ENCODE measurements around the gene AGAP1. TPM values are rescaled to one million over a fixed set of nuclear protein-coding genes. Genes with fewer than 3 reads are reported as not detected.

AGAP1 gene
- total RNA-seq, 2 experiments from 2014 or later, result 0.95 to 1.1 TPM

DNA sequence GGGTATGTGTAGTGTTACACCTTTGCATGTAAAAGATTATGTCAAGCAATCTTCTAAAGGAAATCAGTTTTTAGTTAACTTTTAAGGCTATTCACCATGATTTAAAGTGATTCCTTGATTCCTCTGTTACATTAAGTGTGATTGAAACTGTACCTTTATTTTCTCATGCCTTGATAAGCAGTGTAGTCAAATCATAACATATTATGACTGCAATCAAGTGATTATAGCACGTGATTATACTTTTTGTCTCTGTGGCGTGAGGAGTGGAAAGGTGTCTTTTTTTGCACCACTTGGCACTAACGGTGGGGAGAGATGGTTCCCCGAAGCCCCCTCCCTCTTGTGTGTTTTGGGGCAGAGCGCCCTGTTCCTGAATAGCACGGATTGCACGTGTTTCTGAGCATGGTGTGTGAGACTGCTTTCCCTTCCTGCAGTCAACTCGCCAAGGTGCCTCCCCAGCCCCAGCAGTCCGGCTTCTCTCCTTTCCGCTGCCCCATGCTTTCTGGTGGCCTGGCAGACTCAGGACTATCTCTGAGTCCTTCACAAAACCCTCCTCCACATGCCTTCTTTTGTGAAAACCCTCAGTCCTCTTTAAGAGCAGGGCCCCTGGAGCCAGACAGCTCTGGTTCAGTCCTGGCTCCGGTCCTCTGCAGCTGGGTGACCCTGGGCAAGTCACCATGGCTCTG lies 68.4 kb downstream of the AGAP1 start:
- Mint-ChIP-seq H3K4me3 (no peak overlapping the region), H3K36me3 (ENCODE audit: low read depth) (no peaks in the 10 kb centered on the region), H3K4me1 (ENCODE audit: low read depth) (no peaks in the 10 kb centered on the region), H3K27me3 (ENCODE audit: low read depth) (peaks cover 30% of the 10 kb centered on the region), H3K27ac (no peak overlapping the region), H3K9me3 (no peaks in the 10 kb centered on the region)
- intact Hi-C loops (cut with micrococcal nuclease), result no loop called here
- no peak for DNase-seq
- CTCF ChIA-PET, result interaction anchor here (0.9 kb wide), 1 partner anchor 11 kb away, joined by 3 read pairs; no protein-coding TSS in a partner anchor

DNA sequence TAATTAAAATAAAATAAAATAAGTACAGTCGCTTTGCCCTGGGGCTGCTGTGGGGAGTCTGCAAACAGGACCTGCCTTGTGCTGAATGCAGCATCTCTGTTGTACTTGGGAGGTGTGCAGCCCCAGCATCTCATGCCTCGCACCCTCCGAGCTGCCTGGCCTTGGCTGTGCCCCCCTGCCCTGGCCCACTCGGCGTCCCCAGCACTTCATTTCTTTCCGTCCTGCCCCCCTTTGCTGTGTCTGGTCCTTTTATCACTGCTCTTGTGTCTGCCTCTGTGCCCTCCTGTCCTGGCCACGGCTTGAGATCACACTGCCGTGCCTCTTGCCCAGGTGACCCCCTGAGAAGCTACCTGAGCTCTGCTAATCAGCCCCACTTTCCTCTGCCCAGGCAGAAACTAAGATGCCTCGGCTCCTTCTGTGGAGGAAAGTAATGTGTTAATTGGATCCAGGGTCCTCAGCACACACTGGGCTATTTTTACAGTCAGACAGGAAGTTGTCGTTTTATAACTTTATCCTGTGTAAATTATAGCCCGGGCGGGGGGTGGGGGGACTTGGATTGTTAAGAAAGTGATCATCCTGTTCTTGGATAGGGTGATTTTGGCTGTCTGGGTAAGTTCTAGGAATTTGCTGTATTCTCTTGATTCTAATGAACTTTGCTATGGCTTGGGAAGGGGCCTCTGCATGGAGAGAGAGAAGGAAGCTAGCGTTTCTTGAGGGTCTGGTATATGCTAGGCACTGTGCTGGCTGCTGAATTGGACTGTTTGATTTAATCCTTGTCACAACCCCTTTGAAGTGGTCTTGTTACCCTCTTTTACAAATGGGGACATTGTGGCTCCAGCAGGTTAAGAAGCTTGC lies 69.4 kb downstream of the AGAP1 start:
- Mint-ChIP-seq H3K36me3 (ENCODE audit: low read depth) (no peaks in the 10 kb centered on the region), H3K9me3 (peaks cover under 1% of the 10 kb centered on the region)

DNA sequence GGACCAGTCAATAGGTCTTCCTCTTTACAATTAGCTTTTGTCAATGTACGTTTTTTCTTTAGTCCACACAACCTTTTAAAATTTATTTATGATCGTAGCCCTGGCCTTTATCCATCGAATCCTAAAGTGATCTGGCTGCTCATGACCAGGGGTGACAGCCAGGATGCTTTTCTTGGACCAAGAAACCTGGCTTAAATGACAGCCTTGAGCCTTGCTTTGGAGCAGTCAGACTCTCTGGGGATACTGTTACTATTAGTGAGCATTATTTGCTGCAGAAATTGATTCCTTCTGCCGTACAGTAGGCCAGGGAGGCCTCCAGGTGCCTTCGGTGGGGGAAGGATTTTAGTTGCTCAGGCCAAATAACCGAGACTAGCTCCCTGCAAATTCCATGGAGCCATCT lies 70.2 kb downstream of the AGAP1 start:
- intact Hi-C loops (cut with micrococcal nuclease), result no loop called here
- no peak overlapping the region for H3K27ac Mint-ChIP-seq
- CTCF ChIA-PET, result no interaction called here

More for the DNA sequence above, 69.4 kb downstream of the AGAP1 start:
- H3K27ac Mint-ChIP-seq, result no peak overlapping the region
- H3K4me1 Mint-ChIP-seq (ENCODE audit: low read depth), result no peaks in the 10 kb centered on the region
- no peak overlapping the region for H3K4me3 Mint-ChIP-seq
- DNase-seq, result no peak
- CTCF ChIA-PET, result no interaction called here
- peaks cover 33% of the 10 kb centered on the region for H3K27me3 Mint-ChIP-seq (ENCODE audit: low read depth)
- intact Hi-C loops (cut with micrococcal nuclease), result no loop called here

DNA sequence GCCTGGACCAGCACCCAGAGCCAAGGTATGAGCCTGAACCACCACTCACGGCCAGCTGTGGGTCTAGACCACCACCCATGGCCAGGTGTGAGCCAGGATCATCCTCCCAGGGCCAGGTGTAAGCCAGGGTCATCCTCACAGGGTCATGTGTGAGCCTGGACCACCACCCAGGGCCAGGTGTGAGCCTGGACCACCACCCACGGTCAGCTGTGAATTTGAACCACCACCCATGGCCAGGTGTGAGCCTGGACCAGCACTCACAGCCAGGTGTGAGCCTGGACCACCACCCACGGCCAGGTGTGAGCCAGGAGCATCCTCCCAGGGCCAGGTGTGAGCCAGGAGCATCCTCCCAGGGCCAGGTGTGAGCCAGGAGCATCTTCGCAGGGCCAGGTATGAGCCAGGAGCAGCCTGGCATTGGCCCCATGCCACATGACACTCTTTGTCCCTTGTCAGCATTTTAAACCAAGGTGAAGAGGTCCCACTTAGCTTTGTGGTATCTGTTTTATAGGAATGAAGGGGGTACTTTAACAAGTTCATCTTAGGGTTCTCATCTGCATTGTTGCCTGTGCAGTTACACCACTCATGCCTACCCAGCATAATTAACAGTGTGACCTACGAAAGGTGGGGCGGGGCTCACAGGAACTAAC lies 71.2 kb downstream of the AGAP1 start:
- H3K27me3 Mint-ChIP-seq (ENCODE audit: low read depth), result peaks cover 34% of the 10 kb centered on the region
- CTCF ChIA-PET, result no interaction called here
- no peak for DNase-seq
- H3K27ac Mint-ChIP-seq, result no peak overlapping the region
- H3K9me3 Mint-ChIP-seq, result peaks cover 4% of the 10 kb centered on the region
- no peaks in the 10 kb centered on the region for H3K36me3 Mint-ChIP-seq (ENCODE audit: low read depth)
- no peaks in the 10 kb centered on the region for H3K4me1 Mint-ChIP-seq (ENCODE audit: low read depth)
- intact Hi-C loops (cut with micrococcal nuclease), result no loop called here
- no peak overlapping the region for H3K4me3 Mint-ChIP-seq

More for the DNA sequence above, 70.2 kb downstream of the AGAP1 start:
- Mint-ChIP-seq H3K27me3 (ENCODE audit: low read depth) (peaks cover 34% of the 10 kb centered on the region), H3K9me3 (peaks cover 4% of the 10 kb centered on the region), H3K4me1 (ENCODE audit: low read depth) (no peaks in the 10 kb centered on the region), H3K36me3 (ENCODE audit: low read depth) (no peaks in the 10 kb centered on the region), H3K4me3 (no peak overlapping the region)
- DNase-seq, result no peak

DNA sequence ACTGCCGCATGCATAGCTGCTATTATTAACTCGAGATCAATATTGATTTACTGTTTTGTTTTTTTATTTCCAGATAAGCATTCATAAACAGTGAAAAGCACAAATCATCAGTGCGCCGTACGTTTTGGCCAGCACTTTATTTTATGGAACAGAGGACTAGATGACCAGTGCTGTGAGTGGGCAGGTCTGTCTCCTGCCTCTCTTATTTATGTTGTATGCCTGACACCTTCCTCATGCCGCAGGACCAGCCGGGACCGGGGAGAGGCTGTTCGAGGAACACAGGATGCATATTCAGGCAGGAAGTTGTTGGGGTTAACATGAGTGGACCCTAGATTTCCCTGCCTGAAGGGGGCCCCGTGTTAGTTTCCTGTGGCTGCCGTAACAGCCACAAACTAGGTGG lies 72.6 kb downstream of the AGAP1 start:
- no peak overlapping the region for H3K27ac Mint-ChIP-seq
- intact Hi-C loops (cut with micrococcal nuclease), result no loop called here
- H3K9me3 Mint-ChIP-seq, result peaks cover 4% of the 10 kb centered on the region
- peaks cover 32% of the 10 kb centered on the region for H3K27me3 Mint-ChIP-seq (ENCODE audit: low read depth)
- DNase-seq, result no peak
- H3K4me1 Mint-ChIP-seq (ENCODE audit: low read depth), result no peaks in the 10 kb centered on the region
- CTCF ChIA-PET, result interaction anchor here (0.8 kb wide), 1 partner anchor 29 kb away, joined by 3 read pairs; no protein-coding TSS in a partner anchor
- H3K36me3 Mint-ChIP-seq (ENCODE audit: low read depth), result no peaks in the 10 kb centered on the region
- H3K4me3 Mint-ChIP-seq, result no peak overlapping the region

DNA sequence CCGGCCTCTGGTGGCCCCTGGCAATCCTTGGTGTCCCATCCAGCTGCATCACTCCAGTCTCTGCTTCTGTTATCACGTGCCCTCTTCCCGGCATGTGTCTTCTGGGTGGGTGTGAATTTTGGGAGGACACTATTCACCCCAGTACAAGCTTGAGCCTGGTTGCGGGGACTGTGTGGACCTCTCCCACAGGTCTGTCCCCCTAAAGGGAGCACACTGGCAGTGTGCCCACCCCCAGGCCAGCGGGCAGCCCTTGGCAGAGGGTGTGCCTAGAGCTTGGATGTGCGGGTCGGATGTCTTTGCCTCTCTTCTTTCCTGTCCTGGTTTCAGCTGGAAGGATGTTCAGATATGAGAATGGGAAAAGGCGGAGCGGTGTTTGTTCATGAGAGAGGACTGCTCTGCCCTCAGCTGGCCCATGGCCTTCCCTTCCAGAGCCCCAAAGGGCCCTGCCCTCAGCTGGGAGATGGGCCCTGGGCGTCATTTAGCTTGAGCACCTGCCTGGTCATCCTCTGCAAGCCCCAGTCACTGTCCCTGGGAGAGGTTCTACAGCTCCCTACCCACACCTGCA lies 73.2 kb downstream of the AGAP1 start:
- DNase-seq, result no peak
- peaks cover 4% of the 10 kb centered on the region for H3K9me3 Mint-ChIP-seq
- H3K27me3 Mint-ChIP-seq (ENCODE audit: low read depth), result peaks cover 32% of the 10 kb centered on the region
- intact Hi-C loops (cut with micrococcal nuclease), result no loop called here
- H3K36me3 Mint-ChIP-seq (ENCODE audit: low read depth), result no peaks in the 10 kb centered on the region
- no peak overlapping the region for H3K27ac Mint-ChIP-seq
- H3K4me3 Mint-ChIP-seq, result no peak overlapping the region
- H3K4me1 Mint-ChIP-seq (ENCODE audit: low read depth), result no peaks in the 10 kb centered on the region
- CTCF ChIA-PET, result no interaction called here

DNA sequence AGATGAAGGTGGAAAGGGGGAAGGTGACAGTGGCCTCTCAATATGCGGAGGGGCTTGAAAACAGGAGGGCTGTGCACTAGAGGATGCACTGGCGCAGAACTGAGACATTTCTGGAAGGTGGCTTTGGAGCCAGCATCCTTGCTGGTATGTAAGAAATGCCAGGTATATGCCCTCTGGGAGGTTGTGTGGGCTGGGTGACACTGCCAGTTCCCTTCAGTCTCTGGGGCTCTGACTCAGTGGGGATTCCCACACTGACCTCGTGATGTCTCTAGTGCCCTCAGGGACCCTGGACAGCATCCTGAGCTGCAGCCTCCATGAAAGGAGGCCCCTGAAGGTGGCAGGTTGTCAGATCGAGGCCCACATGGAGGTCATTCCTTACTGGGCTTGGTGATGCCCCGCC lies 74.0 kb downstream of the AGAP1 start:
- no peak overlapping the region for H3K4me3 Mint-ChIP-seq
- no peak for DNase-seq
- intact Hi-C loops (cut with micrococcal nuclease), result no loop called here
- H3K27me3 Mint-ChIP-seq (ENCODE audit: low read depth), result peaks cover 33% of the 10 kb centered on the region
- H3K27ac Mint-ChIP-seq, result no peak overlapping the region
- no peaks in the 10 kb centered on the region for H3K4me1 Mint-ChIP-seq (ENCODE audit: low read depth)
- peaks cover 4% of the 10 kb centered on the region for H3K9me3 Mint-ChIP-seq
- H3K36me3 Mint-ChIP-seq (ENCODE audit: low read depth), result no peaks in the 10 kb centered on the region
- CTCF ChIA-PET, result no interaction called here

DNA sequence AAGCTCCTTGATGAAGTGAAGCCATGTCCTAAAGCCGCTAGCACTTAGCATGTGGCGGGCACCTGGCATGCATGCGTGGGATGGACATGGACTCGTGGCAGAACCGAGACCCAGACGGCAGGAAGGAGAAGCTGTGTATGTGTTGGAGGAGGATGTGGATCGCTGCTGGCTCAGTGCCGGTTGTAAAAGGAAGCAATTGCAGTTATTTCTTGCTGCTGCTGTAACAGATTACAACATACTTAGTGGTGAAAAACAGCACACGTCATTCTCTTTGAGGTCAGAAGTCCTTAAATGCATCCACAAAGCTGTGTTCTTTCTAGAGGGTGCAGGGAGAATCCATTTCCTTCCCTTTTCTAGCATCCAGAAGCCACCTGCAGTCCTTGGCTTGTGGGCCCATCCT lies 74.6 kb downstream of the AGAP1 start:
- Mint-ChIP-seq H3K4me3 (no peak overlapping the region), H3K27ac (no peak overlapping the region), H3K27me3 (ENCODE audit: low read depth) (peaks cover 29% of the 10 kb centered on the region), H3K9me3 (peaks cover 4% of the 10 kb centered on the region), H3K36me3 (ENCODE audit: low read depth) (no peaks in the 10 kb centered on the region), H3K4me1 (ENCODE audit: low read depth) (no peaks in the 10 kb centered on the region)
- intact Hi-C loops (cut with micrococcal nuclease), result no loop called here
- DNase-seq, result no peak
- CTCF ChIA-PET, result no interaction called here

DNA sequence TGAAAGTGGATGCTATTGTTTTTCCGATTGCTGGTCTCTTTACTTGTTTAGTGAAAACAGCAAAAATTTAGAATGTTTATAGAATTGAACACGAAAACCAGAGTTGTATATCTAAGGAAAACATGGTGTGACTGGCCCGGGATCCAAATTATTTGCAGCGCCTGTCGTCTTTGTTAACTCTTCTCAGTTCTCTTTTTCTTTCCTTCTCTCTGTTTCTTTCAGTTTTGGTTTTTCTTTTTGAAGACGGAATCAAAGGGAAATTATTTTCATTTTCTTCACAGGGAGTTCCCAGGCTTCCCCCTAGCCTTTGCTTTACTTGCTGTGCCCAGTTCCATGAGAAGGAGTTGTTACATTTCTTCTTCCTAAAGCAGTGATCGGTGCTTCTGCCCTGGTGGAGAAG lies 76.0 kb downstream of the AGAP1 start:
- H3K4me3 Mint-ChIP-seq, result no peak overlapping the region
- H3K36me3 Mint-ChIP-seq (ENCODE audit: low read depth), result no peaks in the 10 kb centered on the region
- CTCF ChIA-PET, result no interaction called here
- peaks cover 4% of the 10 kb centered on the region for H3K9me3 Mint-ChIP-seq
- intact Hi-C loops (cut with micrococcal nuclease), result no loop called here
- peaks cover 25% of the 10 kb centered on the region for H3K27me3 Mint-ChIP-seq (ENCODE audit: low read depth)
- no peak for DNase-seq
- no peak overlapping the region for H3K27ac Mint-ChIP-seq
- no peaks in the 10 kb centered on the region for H3K4me1 Mint-ChIP-seq (ENCODE audit: low read depth)

DNA sequence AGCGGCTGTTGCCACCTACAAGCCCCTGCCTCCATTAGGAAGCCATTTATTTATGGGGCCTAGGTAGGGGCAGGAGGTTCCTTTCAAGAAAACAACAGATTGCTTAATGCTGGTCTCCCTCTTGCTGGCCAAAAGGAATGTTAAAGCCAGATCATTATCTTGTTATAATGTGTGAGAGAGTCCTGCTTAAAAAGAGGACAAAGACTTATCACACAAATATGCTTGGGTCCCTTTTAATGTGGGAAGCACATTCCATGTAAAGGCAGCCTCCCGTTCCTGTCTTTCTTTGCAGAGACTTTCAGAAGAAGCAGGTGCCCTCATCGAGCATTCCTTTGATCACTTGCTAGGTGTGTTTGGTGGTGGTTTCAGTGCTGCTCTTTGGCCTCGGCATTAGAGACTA lies 76.4 kb downstream of the AGAP1 start:
- Mint-ChIP-seq H3K27me3 (ENCODE audit: low read depth) (peaks cover 25% of the 10 kb centered on the region), H3K4me1 (ENCODE audit: low read depth) (no peaks in the 10 kb centered on the region), H3K36me3 (ENCODE audit: low read depth) (no peaks in the 10 kb centered on the region), H3K9me3 (peaks cover 4% of the 10 kb centered on the region), H3K4me3 (no peak overlapping the region), H3K27ac (no peak overlapping the region)
- intact Hi-C loops (cut with micrococcal nuclease), result no loop called here
- CTCF ChIA-PET, result interaction anchor here (0.7 kb wide), 1 partner anchor 196 kb away, joined by 3 read pairs; no protein-coding TSS in a partner anchor
- no peak for DNase-seq

DNA sequence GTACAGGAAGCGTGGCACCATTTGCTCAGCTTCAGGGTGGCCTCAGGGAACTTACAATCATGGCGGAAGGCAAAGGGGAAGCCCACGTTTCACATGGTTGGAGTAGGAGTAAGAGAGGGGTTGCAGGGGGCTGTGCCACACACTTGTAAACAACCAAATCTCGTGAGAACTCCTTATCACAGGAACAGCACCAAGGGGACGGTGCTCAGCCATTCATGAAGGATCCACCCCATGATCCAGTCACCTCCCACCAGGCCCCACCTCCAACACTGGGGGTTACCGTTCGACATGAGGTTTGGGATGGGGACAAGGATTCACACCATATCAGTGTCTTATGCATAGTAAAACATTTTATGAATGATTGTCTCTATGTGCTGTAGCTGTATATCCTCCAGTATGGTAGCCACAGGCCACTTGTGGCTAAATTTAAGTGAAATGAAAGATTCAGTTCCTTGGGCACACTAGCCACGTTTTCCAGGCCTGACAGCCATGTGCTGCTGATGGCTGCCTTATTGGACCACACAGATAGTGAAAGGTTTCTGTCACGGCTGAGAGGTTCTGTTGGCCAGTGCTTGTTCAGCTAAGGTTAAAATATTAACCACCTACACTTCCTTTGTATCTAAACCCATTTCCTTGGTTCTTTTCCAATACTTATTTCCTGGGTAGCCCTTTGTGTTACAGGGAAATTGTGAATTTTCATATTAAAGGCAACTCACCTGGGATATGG lies 77.3 kb downstream of the AGAP1 start:
- H3K4me1 Mint-ChIP-seq (ENCODE audit: low read depth), result no peaks in the 10 kb centered on the region
- H3K36me3 Mint-ChIP-seq (ENCODE audit: low read depth), result no peaks in the 10 kb centered on the region
- peaks cover 4% of the 10 kb centered on the region for H3K9me3 Mint-ChIP-seq
- CTCF ChIA-PET, result no interaction called here
- intact Hi-C loops (cut with micrococcal nuclease), result no loop called here
- no peak overlapping the region for H3K27ac Mint-ChIP-seq
- DNase-seq, result no peak
- no peak overlapping the region for H3K4me3 Mint-ChIP-seq
- peaks cover 19% of the 10 kb centered on the region for H3K27me3 Mint-ChIP-seq (ENCODE audit: low read depth)

DNA sequence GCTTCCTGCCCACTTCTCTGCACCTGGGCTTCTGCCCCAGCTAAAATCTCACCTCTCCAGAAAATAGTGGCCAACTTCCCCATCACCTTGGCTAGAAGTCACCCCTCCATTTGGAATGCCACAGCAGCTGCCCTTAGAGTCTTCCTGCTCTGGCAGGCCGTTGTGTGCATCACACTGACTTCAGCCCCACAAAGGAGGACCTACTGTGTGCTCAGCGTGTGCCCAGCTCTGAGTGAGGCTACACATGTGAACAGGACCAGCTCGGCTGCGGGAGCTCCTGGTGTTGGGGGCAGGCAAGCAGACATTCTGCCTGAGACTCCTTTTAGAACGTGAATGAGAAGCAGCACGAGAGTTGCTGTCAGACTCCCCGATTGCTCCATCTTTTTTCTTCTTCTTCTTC lies 78.7 kb downstream of the AGAP1 start:
- H3K4me3 Mint-ChIP-seq, result no peak overlapping the region

More for the DNA sequence above, 78.7 kb downstream of the AGAP1 start:
- Mint-ChIP-seq H3K4me1 (ENCODE audit: low read depth) (no peaks in the 10 kb centered on the region), H3K36me3 (ENCODE audit: low read depth) (no peaks in the 10 kb centered on the region), H3K27ac (no peak overlapping the region), H3K9me3 (peaks cover 4% of the 10 kb centered on the region), H3K27me3 (ENCODE audit: low read depth) (peaks cover 6% of the 10 kb centered on the region)
- CTCF ChIA-PET, result no interaction called here
- DNase-seq, result no peak
- intact Hi-C loops (cut with micrococcal nuclease), result no loop called here

Measured in activated naive CD4-positive, alpha-beta T cell treated with anti-CD3 and anti-CD28 coated beads for 36 hours (primary cell).